Stomach (tissue), 9 donors: ENCODE results near the gene FREM2. TPM values are rescaled to one million over a fixed set of nuclear protein-coding genes. Genes with fewer than 3 reads are reported as not detected.

Source experiments
- DNase-seq, 2 donors: peaks; one replicate each; pipeline versions ENCODE4 v3.0.0 to v3.0.0-alpha.2; 2013 to 2019
- H3K27ac ChIP-seq, 5 donors: fragments of 200-600 bp in 4 of 5; sonication (generic) in 4 of 5; one replicate each; pipeline ENCODE4 v1.5.1; 2013 to 2019; ENCODE audit warnings: mild to moderate bottlenecking in 1 of 5, moderate library complexity in 1 of 5
- H3K27me3 ChIP-seq, 3 donors: fragments of 200-600 bp; sonication (generic); one replicate each; pipeline ENCODE4 v1.5.1; 2017 to 2019; ENCODE audit warnings: mixed run types in 1 of 3
- H3K36me3 ChIP-seq, 4 donors: fragments of 200-600 bp; sonication (generic); 1 replicate in 3 of 4; 2 replicates in 1 of 4; pipeline ENCODE4 v1.5.1; 2016 to 2019
- H3K4me1 ChIP-seq, 4 donors: fragments of 200-600 bp; sonication (generic); one replicate each; pipeline ENCODE4 v1.5.1; 2016 to 2019
- H3K4me3 ChIP-seq, 4 donors: fragments of 200-600 bp; sonication (generic) in 3 of 4; one replicate each; pipeline ENCODE4 v1.5.1; 2016 to 2019; ENCODE audit warnings: mild to moderate bottlenecking in 1 of 4
- H3K9me3 ChIP-seq, 4 donors: fragments of 200-600 bp; sonication (generic); one replicate each; pipeline ENCODE4 v1.5.1; 2016 to 2019
- CTCF ChIP-seq, 7 experiments: fragments of 450-650 bp in 4 of 7; fragments of 200-600 bp in 3 of 7; sonication (generic) in 3 of 7; IDR thresholded peaks; one replicate each; pipeline ENCODE4 v1.5.1; 2016 to 2019; ENCODE audit warnings: antibody characterized with exemption in 7 of 7, control low read depth in 2 of 7, mild to moderate bottlenecking in 1 of 7
- EP300 ChIP-seq: sonication (generic); formaldehyde crosslinking; IDR thresholded peaks from one replicate; pipeline ENCODE4 v1.6.1; 2017; ENCODE audit warnings: antibody characterized with exemption
- POLR2A ChIP-seq, 4 donors: fragments of 450-650 bp; IDR thresholded peaks; one replicate each; pipeline ENCODE4 v1.6.1; 2016; ENCODE audit warnings: antibody characterized with exemption in 4 of 4, control low read depth in 2 of 4, mild to moderate bottlenecking in 1 of 4, moderate library complexity in 1 of 4
- POLR2AphosphoS5 ChIP-seq, 3 donors: sonication (generic); formaldehyde crosslinking; IDR thresholded peaks; one replicate each; pipeline ENCODE4 v1.6.1; 2016; ENCODE audit warnings: antibody characterized with exemption in 3 of 3
- WGBS, 5 donors: extraction: QIAGEN DNeasy Blood & Tissue Kit in 3 of 5; methylation state at CpG; one replicate each; pipeline versions ENCODE4 v1.1.5 to v1.1.7; 2013 to 2018; 5-methylcytosine and 5-hydroxymethylcytosine counted together
- intact Hi-C: fragments of 100-400 bp; cut with DNase I; formaldehyde crosslinking; loops from one replicate; pipeline ENCODE4 v1.15.1; 2023; ENCODE audit warnings: low total_unique reads
- polyA plus RNA-seq, 3 donors: library from polyadenylated mRNA; stranded (reverse); fragments of 200-250 nt; gene quantifications; one replicate each; pipeline ENCODE4 v1.2.3, GENCODE V29; 2013
- total RNA-seq, 5 donors: library from RNA; depleted of rRNA; stranded (reverse); fragments of >200 nt; gene quantifications; one replicate each; pipeline versions ENCODE4 v1.1.0 to v1.2.3, GENCODE V29; 2014 to 2016
- donor health status: healthy with polysubstance abuse.
- donor health status: Bipolar disorder and iron deficiency.
- donor health status: healthy.

Gene FREM2
- total and polyA plus RNA-seq, 8 donors, result 0.37 to 18.0 (median 1.3) TPM

- WGBS, 5 donors, result 58 to 69% (median 59%) methylated on average over 5 of the region's 5 CpGs
- no peaks in the 10 kb centered on the region for H3K27me3 ChIP-seq
- no peak overlapping the region for H3K27ac ChIP-seq
- no peak for DNase-seq
- no peak for TF ChIP-seq EP300
- TF ChIP-seq POLR2A (IDR thresholded peaks at IDR 0.05), result no peak
- TF ChIP-seq CTCF (IDR thresholded peaks at IDR 0.05), result no peak
- TF ChIP-seq POLR2AphosphoS5 (IDR thresholded peaks at IDR 0.05), result no peak
- H3K4me1 ChIP-seq, result no peaks in the 10 kb centered on the region
- H3K9me3 ChIP-seq, result no peaks in the 10 kb centered on the region
- peaks cover 0 to 4% (median 1%) of the 10 kb centered on the region in 4 donors for H3K36me3 ChIP-seq
- H3K4me3 ChIP-seq, result no peak overlapping the region
- intact Hi-C loops, result no loop called here
Observed at GRCh38 chr13:38850868-38851626, 164.2 kb downstream of the FREM2 start.

- Histone ChIP-seq H3K27ac (no peak overlapping the region), H3K9me3 (no peaks in the 10 kb centered on the region), H3K36me3 (peaks cover 0 to 6% (median 1%) of the 10 kb centered on the region in 4 donors), H3K4me1 (peaks cover 5 to 15% (median 9%) of the 10 kb centered on the region in 4 donors), H3K27me3 (no peaks in the 10 kb centered on the region), H3K4me3 (no peak overlapping the region)
- no peak for TF ChIP-seq EP300
- TF ChIP-seq POLR2A (IDR thresholded peaks at IDR 0.05), result no peak
- no peak for TF ChIP-seq CTCF (IDR thresholded peaks at IDR 0.05)
- TF ChIP-seq POLR2AphosphoS5 (IDR thresholded peaks at IDR 0.05), result no peak
- intact Hi-C loops, result no loop called here
- DNase-seq, result no peak
- 41 to 53% (median 45%) methylated on average over 3 of the region's 3 CpGs for WGBS, 5 donors
Observed at GRCh38 chr13:38854226-38854625, 167.3 kb downstream of the FREM2 start.

- no peaks in the 10 kb centered on the region for H3K9me3 ChIP-seq
- H3K4me1 ChIP-seq, result peaks cover 5 to 15% (median 9%) of the 10 kb centered on the region in 4 donors
- no peak for DNase-seq
- no peak for TF ChIP-seq POLR2A (IDR thresholded peaks at IDR 0.05)
- no peak for TF ChIP-seq CTCF (IDR thresholded peaks at IDR 0.05)
- no peak for TF ChIP-seq POLR2AphosphoS5 (IDR thresholded peaks at IDR 0.05)
- no peak for TF ChIP-seq EP300
- intact Hi-C loops, result no loop called here
- H3K36me3 ChIP-seq, result peaks cover 0 to 9% (median 1%) of the 10 kb centered on the region in 4 donors
- no peak overlapping the region for H3K27ac ChIP-seq
- 78 to 88% (median 83%) methylated on average over 4 of the region's 4 CpGs for WGBS, 5 donors
- H3K4me3 ChIP-seq, result no peak overlapping the region
- H3K27me3 ChIP-seq, result no peaks in the 10 kb centered on the region
Observed at GRCh38 chr13:38856065-38856464, 169.2 kb downstream of the FREM2 start.

GRCh38 chr13:38862443-38862842, 175.6 kb downstream of the FREM2 start:
- Histone ChIP-seq H3K9me3 (no peaks in the 10 kb centered on the region), H3K27me3 (no peaks in the 10 kb centered on the region), H3K36me3 (peaks cover 0 to 5% (median 0%) of the 10 kb centered on the region in 4 donors), H3K27ac (no peak overlapping the region), H3K4me3 (no peak overlapping the region), H3K4me1 (peaks cover 2 to 11% (median 7%) of the 10 kb centered on the region in 4 donors)
- TF ChIP-seq POLR2A (IDR thresholded peaks at IDR 0.05) (no peak), CTCF (IDR thresholded peaks at IDR 0.05) (no peak), EP300 (no peak), POLR2AphosphoS5 (IDR thresholded peaks at IDR 0.05) (no peak)
- intact Hi-C loops, result no loop called here
- DNase-seq, result no peak
- 85 to 94% (median 88%) methylated on average over 2 of the region's 2 CpGs for WGBS, 5 donors
